DMS53 treated with DMSO at 0.1 percent for 48 hours (cell line): Measurements from ENCODE around the gene UCK2.

Source experiments
- DNase-seq: peaks from one replicate; lab custom pipeline; 2025; ENCODE audit not compliant: unreplicated experiment; lab: John Stamatoyannopoulos, UW

Gene UCK2

DNA sequence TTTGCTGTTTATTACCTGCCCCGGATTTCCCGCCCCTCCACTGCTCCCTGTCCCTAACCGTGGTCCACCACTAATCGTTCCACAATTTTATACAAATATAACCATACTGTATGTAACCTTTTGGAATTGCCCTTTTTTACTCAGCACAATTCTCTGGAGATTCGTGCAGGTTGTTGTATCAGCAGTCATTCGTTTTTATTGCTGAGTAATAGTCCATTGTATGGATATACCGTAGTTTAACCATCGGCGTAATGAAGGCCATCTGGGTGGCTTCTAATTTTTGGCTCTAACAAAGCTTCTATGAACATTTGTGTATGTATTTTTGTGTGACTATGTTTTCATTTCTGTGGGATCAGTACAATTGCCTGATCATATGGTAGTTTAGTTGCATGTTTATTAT, 50.0 kb downstream of the UCK2 start:
- DNase-seq: no peak

DNA sequence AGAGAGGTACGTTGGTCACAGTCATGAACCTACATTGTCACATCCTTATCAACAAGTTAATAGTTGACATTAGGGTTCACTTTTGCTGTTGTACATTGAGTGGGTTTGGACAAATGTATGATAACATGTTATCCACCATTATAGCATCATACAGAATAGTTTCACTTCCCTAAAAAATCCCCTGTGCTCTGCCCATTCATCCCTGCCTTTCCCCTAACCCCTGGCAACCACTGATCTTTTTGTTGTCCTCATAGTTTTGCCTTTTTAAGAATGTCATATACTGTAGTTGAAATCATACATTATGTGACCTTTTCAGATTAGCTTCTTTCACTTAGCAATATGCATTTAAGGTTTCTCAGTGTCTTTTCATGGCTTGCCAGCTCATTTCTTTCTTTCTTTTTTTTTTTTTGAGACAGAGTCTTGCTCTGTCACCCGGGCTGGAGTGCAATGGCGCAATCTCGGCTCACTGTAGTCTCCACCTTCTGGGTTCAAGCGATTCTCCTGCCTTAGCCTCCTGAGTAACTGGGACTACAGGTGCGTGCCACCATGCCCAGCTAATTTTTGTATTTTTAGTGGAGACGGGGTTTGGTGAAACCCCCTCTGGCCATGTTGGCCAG, 50.6 kb downstream of the UCK2 start:
- no peak for DNase-seq

DNA sequence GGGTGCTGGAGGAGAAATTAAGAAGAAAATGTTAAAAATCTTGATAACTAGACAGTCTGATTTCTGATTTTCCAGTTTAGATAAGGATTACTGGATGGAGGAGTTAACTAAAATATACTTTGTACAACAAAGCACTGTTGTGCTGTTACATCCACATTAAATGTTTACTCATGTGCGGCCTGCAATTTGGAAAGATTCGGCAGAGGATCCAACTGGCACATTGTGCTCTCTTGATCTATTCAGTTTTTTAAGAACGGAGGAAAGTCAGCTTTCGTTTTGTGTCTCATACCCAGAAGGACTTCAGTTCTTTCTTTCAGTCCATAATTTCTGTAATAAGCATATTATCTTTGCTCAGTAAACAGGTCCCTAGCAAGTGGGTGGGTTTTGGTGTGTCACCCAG, 52.5 kb downstream of the UCK2 start:
- DNase-seq: no peak

DNA sequence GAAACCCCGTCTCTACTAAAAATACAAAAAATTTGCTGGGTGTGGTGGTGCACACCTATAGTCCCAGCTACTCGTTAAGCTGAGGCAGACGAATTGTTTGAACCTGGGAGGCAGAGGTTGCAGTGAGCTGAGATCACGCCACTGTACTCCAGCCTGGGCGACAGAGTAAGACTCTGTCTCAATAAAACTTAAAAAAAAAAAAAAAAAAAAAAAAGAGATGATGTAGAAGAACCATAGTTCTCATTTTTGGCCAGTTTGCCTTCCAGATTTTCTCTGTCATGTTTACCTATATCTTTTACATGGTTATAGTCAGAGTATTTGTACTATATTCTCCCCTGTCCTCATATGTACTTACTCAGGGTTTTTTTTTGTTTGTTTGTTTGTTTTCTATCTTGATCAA, 53.6 kb downstream of the UCK2 start:
- DNase-seq: no peak

DNA sequence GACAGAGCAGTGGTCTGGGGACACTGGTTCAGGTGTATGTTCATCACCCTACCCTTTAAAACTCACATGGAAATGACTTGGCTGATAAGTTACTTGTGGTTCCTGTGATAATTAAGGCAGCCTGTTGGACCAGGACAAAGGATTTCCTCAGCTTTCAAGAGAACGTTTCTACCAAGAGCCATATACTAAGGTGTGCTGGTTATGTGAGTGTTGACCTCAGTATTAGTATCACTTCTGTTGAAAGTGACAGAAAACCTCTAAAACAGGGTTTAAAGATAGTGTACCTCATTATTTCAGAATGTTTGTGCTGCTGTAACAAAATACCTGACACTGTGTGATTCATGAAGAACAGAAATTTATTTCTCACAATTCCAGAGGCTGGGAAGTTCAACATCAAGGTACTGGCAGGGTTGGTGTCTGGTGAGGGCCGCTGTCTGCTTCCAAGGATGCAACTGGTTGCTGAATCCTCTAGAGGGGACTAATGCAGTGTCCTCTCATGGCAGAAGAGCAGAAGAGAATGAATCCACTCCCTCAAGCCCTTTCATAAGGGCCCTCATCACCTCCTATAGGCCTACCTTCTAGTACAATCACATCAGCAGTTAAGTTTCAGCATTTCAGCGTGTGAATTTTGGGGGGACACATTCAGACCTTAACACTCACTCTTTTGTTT, 54.9 kb downstream of the UCK2 start:
- DNase-seq: no peak

DNA sequence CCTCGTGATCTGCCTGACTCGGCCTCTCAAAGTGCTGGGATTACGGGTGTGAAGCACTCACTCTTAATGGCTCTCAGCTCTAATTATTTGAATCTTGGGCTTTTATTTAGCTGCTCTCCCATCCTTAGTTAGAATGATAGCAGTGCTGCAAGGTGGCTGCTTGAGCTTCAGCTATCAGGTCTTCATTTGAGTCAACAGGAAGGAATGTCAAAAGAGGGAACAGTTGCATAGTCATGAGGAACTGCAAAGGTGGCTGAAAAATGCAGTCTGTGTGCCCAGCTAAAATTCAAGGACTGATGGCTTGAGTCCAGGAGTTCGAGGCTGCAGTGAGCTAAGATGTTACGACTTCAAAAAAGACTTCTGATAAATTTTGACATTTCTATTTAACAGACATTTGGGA, 55.6 kb downstream of the UCK2 start:
- no peak for DNase-seq

DNA sequence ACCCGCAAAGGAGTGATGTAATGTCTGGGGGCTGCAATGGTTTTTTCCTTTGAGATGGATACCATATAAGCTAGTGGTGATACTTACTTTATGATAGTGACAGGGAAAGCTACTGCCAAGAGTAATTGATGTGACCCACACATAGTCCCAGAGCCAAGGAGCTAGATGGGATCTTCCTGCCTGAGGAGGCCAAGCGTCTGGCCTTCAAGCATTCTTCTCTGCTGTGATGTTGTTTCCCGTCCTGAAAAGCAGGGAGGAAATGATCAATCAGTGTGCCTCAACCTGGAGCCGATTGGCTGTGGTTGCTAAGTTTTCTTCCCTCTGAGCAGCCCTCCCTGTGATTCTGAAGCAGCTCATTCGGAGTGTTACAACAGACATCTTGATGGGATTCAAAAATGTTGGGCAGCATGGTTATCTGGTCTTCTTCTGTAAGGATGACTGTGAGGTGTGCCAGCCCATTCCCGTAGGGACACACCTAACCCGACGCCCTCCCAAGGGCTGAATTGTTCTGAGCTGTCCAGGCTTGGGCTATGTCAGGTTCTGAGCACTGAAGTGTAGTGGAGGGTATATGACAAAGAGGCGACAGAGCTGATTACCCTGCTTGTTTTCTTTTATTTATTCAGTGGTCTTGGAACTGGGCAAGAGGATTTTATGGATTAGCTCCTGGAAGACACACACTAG, 56.7 kb downstream of the UCK2 start:
- DNase-seq: no peak

DNA sequence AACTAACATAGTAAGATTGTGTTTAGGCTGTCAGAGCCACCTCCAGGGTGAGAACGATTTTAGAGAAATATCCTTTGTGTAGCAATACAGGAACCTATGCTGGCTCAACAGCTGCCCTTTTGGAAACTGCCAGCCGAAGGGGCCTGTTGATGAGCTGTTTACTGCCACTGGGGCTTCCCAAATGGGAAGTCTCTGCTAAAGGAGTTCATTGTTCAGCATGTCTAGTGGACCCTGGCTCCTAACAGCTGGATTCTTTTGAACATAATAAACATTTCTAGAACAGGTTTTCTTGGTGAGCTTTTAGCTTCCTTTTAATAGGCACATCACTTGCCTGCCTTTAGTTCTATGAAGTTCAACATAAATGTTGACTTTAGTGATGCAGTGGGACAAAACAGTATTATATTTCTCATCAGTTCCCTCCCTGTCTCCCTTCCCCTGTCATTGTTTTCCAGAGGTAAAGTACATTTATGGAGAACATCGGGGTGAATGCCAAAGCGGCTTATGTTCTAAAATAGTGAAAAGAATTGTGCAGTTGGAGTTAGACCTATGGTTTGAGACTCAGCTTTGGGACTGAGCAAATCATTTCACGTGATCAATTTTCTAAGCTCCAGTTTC, 57.4 kb downstream of the UCK2 start:
- no peak for DNase-seq

DNA sequence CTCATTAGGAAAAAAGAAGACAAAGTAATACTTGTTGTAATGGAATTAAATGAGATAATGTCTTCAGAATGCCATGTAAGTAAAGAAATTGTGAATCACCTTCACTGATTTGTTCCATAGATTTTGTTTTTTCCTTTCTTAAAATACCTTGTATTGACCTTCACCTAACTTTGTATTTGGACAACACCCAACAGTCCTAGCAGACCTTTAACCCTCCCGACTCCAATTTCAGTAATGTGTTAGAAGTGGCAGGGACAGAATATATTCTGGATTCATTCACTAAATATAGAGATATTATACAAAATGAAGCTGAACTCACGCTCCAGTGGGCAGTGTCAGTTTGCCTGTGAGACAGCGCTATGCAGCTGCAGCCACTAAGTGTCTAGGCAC, 57.9 kb downstream of the UCK2 start:
- no peak for DNase-seq

DNA sequence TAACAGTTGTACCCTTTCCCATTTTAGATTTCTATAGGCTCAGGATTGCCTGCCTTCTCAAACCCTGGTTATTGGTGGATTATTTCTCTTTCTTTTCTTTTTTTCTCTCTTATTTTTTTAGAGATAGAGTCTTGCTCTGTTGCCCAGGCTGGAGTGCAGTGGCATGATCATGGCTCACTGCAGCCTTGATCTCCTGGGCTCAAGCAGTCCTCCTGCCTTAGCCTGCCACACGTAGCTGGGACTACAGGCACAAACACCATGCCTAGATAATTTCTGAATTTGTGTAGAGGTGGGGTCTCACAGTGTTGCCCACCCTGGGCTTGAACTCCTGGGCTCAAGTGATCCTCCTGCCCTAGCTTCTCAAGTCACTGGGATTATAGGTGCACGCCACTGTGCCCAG, 58.8 kb downstream of the UCK2 start:
- DNase-seq: no peak

DNA sequence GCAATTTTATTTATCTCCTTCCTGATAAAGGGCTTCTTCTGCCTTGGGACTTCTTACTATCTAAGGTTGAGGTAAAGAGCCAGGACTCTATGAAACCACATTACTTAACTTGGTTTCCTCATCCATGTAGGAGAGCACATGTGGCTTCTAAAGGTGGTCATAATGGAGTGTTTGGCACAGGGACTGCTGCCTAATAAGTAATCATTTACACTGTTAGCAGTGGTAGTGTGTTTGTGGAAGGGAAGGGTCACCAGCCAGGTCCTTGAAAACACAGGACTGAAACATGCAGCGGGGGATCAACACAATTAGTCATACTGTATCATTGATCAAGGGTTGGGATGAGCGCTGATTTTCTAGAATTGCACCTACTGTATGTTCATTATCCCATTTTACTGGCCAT, 59.6 kb downstream of the UCK2 start:
- DNase-seq: no peak

DNA sequence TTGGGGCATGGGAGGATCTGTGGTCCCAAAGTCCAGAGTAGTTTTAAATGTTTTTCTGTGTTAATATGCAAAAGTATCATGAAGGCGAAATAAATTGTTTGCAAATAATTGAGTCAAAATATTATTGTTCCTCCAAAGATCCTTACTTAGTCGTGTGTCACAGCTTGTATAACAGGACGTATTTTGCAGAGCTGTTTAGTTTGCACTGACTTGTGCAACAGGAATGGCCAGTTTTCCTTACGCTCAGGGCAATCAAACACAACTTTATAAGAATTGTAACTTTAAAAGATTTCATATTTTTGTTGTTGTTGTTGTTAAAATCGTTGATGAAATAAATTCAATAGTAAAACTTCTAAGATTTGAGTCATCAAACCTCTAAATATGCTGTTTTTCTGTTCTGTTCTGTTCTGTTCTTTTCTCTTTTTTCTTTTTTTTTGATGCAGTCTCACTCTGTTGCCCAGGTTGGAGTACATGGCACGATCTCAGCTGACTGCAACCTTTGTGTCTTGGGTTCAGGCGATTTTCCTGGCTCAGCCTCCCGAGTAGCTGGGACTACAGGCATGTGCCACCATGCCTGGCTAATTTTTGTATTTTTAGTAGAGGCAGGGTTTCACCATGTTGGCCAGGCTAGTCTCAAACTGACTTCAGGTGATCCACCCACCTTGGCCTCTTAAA, 60.6 kb downstream of the UCK2 start:
- DNase-seq: no peak

DNA sequence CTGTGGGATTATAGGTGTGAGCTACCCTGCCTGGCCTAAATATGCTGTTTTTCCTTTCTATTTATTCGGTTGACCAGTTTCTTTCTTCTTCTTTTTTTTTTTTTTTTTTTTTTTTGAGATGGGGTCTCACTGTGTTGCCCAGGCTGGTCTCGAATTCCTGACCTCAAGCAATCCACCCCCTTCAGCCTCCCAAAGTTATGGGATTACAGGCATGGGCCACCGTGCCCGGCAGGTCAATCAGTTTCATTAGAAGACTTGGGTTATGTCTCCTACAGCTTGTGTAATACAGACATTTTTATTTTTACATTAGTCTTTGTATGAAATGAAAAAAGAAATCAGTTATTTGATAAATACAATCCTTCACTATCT, 61.1 kb downstream of the UCK2 start:
- no peak for DNase-seq

DNA sequence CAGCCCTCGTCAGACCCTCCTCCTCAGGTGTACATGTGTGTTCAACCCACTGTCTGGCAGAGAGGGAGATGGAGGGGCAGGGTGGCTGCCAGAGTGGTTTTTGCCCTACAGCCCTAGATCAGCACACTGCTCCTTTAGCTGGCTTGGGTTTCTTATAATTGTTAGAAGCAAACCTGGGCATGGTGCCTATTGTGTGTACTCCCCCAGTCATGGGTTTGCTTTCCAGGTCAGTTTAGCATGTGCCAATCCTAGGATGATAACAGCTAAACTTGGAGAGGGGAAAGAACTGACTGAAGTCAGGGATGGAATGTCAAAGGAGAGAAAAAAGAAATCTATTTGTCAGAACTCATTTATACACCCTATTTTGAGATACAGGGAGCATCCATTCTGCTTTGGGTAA, 63.3 kb downstream of the UCK2 start:
- no peak for DNase-seq

DNA sequence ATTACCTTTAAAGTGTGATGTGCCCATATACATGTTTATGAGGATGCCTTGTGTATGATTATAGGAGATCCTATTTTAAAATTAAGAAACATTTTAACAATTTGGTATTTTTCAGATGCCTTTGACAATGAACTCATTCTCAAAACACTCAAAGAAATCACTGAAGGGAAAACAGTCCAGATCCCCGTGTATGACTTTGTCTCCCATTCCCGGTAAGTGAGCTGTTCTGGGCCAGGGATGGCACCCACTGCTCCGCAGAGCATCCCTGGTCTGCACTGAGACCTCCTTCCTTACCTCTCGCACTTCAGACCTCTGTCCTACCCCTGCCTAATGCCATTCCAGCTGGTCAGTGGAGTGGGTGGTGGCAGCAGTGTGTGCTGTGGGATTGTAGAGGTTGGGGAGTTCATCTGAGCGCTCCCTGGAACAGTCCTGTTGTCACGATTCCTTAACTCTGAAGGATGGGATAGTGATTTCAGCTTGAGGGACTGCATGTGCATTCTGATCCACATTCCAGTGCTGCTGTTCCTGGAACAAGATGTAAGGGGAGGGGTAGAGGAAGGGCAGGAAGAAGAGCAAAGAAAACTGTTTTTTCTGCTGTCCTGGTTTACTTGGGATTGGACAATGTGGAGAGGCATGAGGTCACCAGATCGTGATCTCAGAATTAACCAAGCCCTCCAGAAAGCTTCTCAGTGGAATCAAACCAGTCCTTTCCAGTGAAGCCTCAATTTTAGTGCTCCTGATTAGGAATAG, 63.9 kb downstream of the UCK2 start:
- no peak for DNase-seq

DNA sequence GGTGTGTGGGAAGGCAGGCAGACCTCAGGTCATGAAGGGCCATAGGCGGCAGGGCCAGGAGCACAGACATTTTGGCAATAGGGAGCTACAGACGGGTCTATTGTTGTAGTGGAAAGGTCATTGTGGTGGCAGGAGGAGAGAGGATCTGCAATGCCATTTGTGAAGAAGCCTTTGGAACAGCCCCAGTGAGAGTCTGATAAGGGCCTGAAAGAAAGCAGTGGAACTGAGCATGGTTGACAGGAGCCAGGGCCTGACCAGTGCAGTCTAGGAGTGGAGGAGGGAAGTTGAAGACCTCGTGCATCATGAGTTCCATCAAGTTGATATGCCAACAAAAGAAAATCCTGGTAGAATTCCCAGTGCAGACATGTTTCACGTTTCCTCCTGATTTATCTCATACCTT, 65.5 kb downstream of the UCK2 start:
- no peak for DNase-seq

DNA sequence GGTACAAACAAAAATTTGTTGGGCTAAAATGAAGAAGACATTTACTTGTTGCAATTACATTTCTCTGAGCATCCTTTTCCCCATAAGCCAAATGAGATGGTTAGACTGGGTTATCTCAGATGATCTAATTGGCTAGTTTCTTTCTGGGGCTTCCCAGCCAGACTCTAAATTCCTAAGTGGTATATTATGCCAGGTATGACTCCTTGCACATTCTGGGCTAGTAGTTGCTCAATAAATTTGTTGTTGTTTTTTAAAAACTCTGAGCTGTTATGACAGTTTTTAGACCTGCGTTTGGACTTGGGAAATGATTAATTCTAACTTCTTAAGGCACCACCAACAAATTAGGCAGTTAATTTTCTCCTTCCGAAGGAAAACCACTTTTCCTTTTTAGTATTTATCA, 66.1 kb downstream of the UCK2 start:
- DNase-seq: no peak

DNA sequence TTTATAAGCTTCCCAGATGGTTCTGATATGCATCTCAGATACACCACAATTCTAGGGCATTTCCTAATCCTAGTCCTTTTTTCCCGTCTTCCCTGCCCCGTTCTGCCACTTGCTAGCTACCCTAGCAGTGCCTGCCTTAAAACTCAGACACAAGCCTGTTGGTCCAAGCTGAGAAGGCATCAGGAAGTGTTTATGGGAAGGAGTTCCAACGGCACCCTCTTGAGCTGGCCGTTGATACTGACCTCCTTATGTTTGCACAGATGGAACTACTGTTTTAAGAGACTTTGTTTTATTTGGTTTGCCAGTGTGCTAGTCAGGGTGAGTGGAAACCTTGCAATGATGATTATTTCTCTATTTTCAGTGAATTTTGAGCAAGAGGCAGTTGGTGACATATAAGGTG, 67.2 kb downstream of the UCK2 start:
- DNase-seq: no peak

DNA sequence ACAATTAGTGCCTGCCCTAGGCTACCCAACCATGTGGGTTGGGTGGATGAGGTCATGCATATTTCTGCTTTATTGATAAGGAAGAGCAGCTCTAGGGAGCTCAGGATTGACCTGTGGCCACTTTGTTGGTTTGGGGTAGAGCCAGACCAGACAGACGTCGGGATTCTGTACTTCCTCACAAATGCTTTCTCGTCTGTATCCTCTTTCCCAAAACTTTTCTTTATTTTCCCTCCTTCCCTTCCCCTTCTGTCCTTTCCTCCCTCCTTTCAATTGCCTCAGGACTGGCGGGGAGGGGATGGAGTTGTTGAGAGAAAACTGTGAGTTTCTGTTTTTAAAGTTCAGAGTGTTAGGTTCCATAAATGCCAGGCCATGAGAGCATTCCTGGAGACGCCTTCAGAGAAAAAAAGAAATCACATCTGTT, 68.0 kb downstream of the UCK2 start:
- no peak for DNase-seq

DNA sequence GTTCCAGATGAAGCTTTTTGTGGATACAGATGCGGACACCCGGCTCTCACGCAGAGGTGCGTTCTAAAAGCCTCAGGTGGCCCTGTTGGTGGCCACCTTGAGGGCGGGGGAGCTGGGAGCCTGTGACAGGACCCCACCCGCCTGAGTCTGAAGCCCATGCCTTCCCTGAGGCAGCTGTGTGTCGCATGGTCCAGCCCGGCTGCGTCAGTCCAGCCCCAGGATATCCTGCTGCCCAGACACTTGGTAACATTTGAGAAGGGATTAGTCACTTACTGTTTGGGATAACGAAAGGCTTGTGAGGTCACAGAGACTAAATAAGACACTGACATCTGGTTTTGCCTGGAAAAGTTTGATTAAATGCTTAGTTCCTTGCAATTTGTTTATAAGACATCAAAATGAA, 68.9 kb downstream of the UCK2 start:
- DNase-seq: no peak
